Measurements from ENCODE around the gene HSD11B1.

- TF ChIP-seq POLR2A (IDR thresholded peaks at IDR 0.05; ENCODE audit: low read depth, low read length) (no peak), CTCF (IDR thresholded peaks at IDR 0.05; ENCODE audit: extremely low read depth in 1 of 2, insufficient read depth in 1 of 2, low read depth in 1 of 2, low read length in 2 of 2) (no peak), GATA2 (IDR thresholded peaks at IDR 0.05; ENCODE audit: insufficient read depth, insufficient read length, low read depth, low read length) (no peak)
Observed at GRCh38 chr1:209748620-209749019, 44.0 kb downstream of the HSD11B1 start.

Data from endothelial cell of umbilical vein (primary cell).